NCI-H1694 (cell line): ENCODE results near the gene EMB.
"Not testable (repeated sequence)": the region's sequence is repeated elsewhere in the genome, so short reads cannot be mapped to it uniquely, and the experiment has no call there.

Experiments used
- DNase-seq: peaks from one replicate; lab custom pipeline; 2025; lab: John Stamatoyannopoulos, UW

EMB gene

DNA sequence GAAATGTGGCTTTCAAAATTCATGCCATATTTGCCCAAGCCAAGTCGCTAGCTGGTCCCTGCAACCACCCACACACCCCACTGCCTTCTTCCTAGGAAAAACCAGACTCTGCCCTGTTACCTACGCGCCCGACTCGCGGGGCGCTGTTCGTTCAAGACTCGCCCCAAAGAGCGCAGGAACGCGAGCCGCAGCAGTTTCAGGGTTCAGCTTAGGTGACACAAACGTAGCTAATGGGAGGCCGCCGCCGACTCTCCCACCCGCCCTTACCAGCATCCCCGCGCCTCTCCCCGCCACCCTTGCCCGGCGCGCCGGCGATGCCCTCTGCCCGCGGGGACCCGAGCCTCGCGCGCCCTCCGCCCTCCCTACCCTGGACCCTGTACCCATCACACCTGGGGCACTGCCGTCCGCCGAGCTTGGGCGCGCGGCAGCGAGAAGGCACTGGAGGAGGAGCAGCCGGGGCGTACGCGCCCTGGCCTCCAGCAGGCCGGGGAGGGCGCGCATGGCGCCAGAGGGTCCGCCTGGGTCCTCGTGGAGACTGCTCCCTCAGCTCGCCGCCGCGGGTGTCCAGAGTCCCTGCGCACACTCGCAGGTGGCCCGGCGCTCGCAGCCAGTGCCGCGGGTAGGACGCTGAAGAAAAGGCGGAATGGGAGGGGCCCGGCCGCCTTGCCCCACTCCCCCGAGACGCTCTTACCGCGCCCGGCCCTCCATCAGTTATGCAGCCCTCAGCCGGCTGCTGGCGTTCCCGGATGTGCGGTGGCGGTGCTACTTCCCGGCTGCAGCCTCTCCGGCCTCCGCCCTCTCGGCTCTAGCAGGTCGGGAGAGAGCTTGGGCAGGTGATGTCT lies at the start of gene EMB:
EMB (minus strand) TSS at position 638 of the 842 bp plus-strand sequence; CDS start at position 501, 137 bp downstream.
- DNase-seq, result no peak

DNA sequence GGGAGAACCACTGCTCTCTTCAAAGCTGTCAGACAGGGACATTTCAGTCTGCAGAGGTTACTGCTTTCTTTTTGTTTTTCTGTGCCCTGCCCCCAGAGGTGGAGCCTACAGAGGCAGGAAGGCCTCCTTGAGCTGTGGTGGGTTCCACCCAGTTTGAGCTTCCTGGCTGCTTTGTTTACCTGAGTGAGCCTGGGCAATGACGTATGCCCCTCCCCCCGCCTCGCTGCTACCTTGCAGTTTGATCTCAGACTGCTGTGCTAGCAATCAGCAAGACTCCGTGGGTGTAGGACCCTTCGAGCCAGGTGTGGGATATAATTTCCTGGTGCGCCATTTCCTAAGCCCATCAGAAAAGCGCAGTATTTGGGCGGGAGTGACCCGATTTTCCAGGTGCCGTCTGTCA lies 48.4 kb upstream of the EMB start:
- not testable (repeated sequence) for DNase-seq

GRCh38 chr5:50478790-50479189 lies 37.7 kb upstream of the EMB start:
- DNase-seq, result not testable (repeated sequence)

- DNase-seq, result no peak
Measured at GRCh38 chr5:50476549-50476948, 35.5 kb upstream of the EMB start.

- not testable (repeated sequence) for DNase-seq
Measured at GRCh38 chr5:50465015-50465414, 23.9 kb upstream of the EMB start.

DNA sequence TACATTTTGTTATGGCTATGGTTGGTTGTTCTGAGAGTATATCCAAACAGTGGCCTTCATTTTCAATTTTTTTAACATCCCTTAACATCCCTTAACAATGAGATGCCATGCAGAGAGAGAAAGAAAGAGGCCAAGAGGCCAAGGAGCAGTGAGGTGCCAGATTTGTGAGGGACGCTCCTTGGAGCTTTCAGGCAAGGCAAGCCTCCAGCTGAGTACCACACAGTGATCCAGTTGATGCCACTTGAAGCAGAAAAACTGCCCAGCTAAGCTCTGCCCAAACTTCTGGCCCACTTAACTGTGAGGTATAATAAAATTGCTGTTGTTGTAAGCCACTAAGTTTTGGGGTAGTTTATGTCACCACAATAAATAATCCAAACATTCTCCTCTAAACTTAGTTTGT lies 22.6 kb upstream of the EMB start:
- no peak for DNase-seq

DNA sequence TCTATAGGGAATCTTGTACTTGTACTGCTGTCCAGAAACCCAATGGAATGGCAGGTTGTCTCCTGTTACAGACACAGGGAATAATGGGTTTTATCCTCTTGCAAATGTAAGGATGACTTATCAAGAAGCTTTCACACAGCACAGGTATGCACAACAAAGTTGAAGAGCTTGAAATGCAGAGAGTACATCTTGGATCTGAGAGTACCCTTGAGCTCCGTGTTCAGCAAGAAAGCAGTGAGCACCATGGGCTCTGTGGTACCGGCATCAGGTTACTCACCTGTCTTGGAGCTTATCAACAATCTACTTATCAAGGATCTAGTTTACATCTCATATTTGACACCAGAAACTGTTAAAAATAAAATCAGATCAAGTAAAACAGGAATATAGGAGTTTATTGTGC lies 22.0 kb upstream of the EMB start:
- no peak for DNase-seq

GRCh38 chr5:50462579-50462978 lies 21.5 kb upstream of the EMB start:
- DNase-seq, result not testable (repeated sequence)

GRCh38 chr5:50458372-50458771 lies 17.3 kb upstream of the EMB start:
- DNase-seq, result not testable (repeated sequence)

- not testable (repeated sequence) for DNase-seq
Measured at GRCh38 chr5:50449241-50449640, 8.2 kb upstream of the EMB start.

DNA sequence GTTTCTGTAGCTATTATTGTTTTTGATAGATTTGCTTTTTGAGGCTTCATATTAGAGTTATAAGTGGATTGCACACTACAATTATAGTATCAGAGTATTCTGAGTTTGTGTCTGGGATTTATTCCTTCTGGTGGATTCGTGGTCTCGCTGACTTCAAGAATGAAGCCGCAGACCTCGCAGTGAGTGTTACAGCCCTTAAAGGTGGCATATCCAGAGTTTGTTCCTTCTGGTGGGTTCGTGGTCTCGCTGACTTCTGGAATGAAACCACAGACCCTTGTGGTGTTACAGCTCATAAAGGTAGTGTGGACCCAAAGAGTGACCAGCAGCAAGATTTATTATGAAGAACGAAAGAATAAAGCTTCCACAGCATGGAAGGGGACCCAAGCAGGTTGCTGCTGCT lies 6.9 kb upstream of the EMB start:
- no peak for DNase-seq

- DNase-seq, result no peak
Measured at GRCh38 chr5:50447228-50447627, 6.1 kb upstream of the EMB start.

DNA sequence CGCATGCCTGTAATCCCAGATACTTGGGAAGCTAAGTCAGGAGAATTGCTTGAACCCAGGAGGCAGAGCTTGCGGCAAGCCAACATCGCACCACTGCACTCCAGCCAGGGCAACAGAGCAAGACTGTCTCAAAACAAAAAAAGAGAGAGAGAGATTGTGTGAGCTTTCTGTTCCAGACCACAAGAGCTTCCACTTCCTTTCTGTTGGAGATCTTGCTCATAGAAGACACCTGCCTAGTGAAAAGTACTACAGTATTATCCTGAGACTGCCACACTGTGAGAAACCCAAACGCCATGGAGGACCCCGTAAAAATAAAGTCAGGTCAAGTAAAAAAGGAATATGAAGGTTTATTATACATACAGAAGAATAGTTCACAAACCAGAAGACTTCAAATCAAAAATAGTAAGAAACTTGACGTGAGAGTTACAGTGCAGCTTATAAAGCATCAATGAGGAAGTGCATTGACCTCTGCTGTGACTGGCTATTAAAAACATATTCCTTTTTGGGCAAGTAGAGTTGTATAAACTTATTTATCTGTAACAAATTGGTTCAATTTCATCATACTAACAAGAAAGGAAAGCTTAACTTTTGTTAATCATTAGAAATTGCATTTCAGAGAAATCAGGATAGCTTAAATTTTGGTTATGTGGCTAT lies 4.3 kb upstream of the EMB start:
- no peak for DNase-seq

- not testable (repeated sequence) for DNase-seq
Measured at GRCh38 chr5:50442559-50443539, 1.8 kb upstream of the EMB start.

DNA sequence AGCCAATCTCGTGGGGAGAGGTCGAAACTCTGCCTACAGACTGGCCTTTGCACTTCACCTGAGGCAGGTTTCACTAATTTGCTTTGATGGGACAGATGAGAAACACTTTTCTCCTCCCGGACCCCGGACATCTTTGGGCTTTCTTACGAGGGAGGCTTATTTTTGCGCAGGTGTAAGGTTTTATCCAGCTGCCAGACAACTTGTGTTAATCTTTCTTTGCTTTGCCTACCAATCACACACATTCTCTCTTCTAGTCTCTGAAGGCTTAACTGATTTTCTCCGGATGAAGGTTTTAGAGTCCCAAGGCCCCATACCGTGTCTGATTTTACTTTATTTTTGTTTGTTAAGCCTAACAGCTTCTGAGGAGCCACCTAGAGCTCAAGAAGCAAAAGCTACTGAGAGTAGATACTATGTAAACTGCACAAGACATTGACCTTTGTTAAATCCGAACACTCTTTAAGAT lies 436 bp upstream of the EMB start:
- no peak for DNase-seq

- no peak for DNase-seq
Measured at GRCh38 chr5:50439221-50439620, 1.9 kb downstream of the EMB start.

DNA sequence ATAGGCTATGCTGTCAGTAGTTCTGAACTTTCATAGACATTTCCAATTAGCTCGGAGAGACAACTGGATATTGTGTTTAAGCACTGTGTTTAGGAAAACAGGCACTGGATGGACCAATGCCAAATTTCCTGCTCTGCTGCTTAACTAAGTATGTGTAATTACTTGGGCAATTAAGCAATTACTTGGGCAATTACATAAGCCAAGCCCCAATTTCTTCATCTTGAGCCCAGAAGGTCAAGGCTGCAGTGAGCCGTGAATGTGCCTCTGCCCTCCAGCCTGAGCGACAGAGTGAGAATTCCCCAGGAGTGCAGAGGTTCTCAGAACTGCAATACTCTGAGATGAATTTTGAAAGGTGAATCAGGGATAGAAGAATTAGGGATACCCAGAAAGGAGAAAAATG lies 3.0 kb downstream of the EMB start:
- not testable (repeated sequence) for DNase-seq

- DNase-seq, result no peak
Measured at GRCh38 chr5:50435168-50435567, 5.9 kb downstream of the EMB start.

GRCh38 chr5:50431133-50431904 lies 9.8 kb downstream of the EMB start:
- not testable (repeated sequence) for DNase-seq

GRCh38 chr5:50423100-50423799 lies 17.8 kb downstream of the EMB start:
- not testable (repeated sequence) for DNase-seq
